ENCODE measurements around the gene MRPL45.

DNA sequence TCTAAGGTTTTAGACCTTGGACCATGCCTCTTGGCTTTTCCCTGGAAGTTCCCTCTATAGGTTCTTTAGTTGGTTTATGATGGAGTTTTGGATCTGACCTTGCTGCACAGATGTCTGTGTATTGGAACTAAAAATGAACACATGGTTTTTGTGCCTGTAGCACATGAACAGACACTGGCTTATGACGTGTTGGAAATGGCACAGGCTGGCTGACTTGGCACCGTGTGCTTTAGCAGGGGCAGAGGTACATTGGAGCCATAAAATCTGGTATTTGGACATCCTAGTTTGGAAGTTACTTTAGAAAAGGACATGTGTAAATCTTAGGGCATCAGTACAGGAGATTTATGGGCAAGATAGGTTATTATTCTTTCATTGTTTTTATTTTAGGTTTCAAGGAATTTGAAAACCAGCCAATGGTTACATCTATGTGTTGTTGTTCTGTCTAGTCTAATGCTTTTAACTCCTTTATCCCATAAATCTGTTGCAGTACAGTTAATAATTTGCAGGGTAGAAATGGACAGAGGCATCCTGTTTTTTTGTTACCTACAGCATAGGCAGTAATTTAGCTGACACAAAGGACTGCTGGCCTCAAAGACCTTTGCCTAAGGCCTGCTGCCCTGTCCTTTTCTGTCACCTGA lies 60.6 kb downstream of the MRPL45 start:
- TF ChIP-seq CTCF (IDR thresholded peaks at IDR 0.05; ENCODE audit: insufficient read depth, low read length, poor library complexity, severe bottlenecking) (no peak), EZH2phosphoT487 (conservative IDR thresholded peaks at IDR 0.05; ENCODE audit: low read length) (no peak)
